K562 (cell line): Measurements from ENCODE around the gene AJUBA. TPM values are rescaled to one million over a fixed set of nuclear protein-coding genes. Genes with fewer than 3 reads are reported as not detected.

Source experiments
- E2F3 ChIP-seq: fragments of 250-450 bp; sonication (Bioruptor Pico); IDR thresholded peaks from 2 replicates; pipeline ENCODE4 v1.4.0; 2020; ENCODE audit warnings: mild to moderate bottlenecking
- ESRRB ChIP-seq: fragments of 250-450 bp; sonication (Bioruptor Pico); IDR thresholded peaks from 2 replicates; pipeline ENCODE4 v1.5.0; 2020; ENCODE audit warnings: mild to moderate bottlenecking, moderate library complexity, borderline replicate concordance
- ETV5 ChIP-seq: sonication (generic); formaldehyde crosslinking; IDR thresholded peaks from 2 replicates; pipeline ENCODE4 v1.4.0; 2020; ENCODE audit warnings: low read depth, mild to moderate bottlenecking, missing genetic modification reagents
- EZH2 ChIP-seq: IDR thresholded peaks from 2 replicates; pipeline ENCODE4 v1.6.1; 2012; ENCODE audit warnings: low read depth, mild to moderate bottlenecking, inconsistent platforms, low read length, borderline replicate concordance
- FOS ChIP-seq: IDR thresholded peaks from 3 replicates; pipeline ENCODE4 v1.6.1; 2011; ENCODE audit not compliant: insufficient read length; ENCODE audit errors: extremely low read depth
- FOXK2 ChIP-seq, 2 experiments: fragments of 450-650 bp; IDR thresholded peaks in 1 of 2; conservative IDR thresholded peaks in 1 of 2; 2 replicates each; pipeline ENCODE4 v1.6.1; 2016; ENCODE audit warnings: low read depth in 2 of 2, mild to moderate bottlenecking in 1 of 2
- HDAC6 ChIP-seq: IDR thresholded peaks from 2 replicates; pipeline ENCODE4 v1.6.1; 2012; ENCODE audit warnings: low read depth, mild to moderate bottlenecking, control low read depth, inconsistent platforms, low read length, moderate library complexity
- HEY1 ChIP-seq: fragments of 250-450 bp; sonication (Bioruptor Pico); IDR thresholded peaks from 2 replicates; pipeline ENCODE4 v1.5.0; 2020; ENCODE audit warnings: mild to moderate bottlenecking, moderate library complexity, borderline replicate concordance
- HOXB6 ChIP-seq: fragments of 250-450 bp; sonication (Bioruptor Pico); IDR thresholded peaks from 2 replicates; pipeline ENCODE4 v1.5.1; 2022; ENCODE audit warnings: mild to moderate bottlenecking, borderline replicate concordance
- MAFG ChIP-seq: fragments of 450-650 bp; conservative IDR thresholded peaks from 2 replicates; pipeline ENCODE4 v1.6.1; 2016; ENCODE audit warnings: missing genetic modification characterization, missing compliant biosample characterization
- NFXL1 ChIP-seq: fragments of 450-650 bp; formaldehyde crosslinking; IDR thresholded peaks from 2 replicates; pipeline ENCODE4 v1.4.0; 2021; ENCODE audit warnings: mild to moderate bottlenecking
- PTRF ChIP-seq: fragments of 450-650 bp; IDR thresholded peaks from 2 replicates; pipeline ENCODE4 v1.6.1; 2016; ENCODE audit warnings: mild to moderate bottlenecking, missing genetic modification characterization, missing compliant biosample characterization
- RFX1 ChIP-seq: fragments of 450-650 bp; IDR thresholded peaks from 2 replicates; pipeline ENCODE4 v1.6.1; 2016; ENCODE audit warnings: mild to moderate bottlenecking, moderate library complexity
- SIRT6 ChIP-seq: IDR thresholded peaks from one replicate; pipeline ENCODE4 v1.6.1; 2012; ENCODE audit warnings: low read depth, mild to moderate bottlenecking, control low read depth, inconsistent platforms, low read length, moderate library complexity
- SMARCB1 ChIP-seq: IDR thresholded peaks from 2 replicates; pipeline ENCODE4 v1.6.1; 2011; ENCODE audit warnings: improper control_type of control experiment, low read depth; ENCODE audit not compliant: insufficient read length
- TSC22D4 ChIP-seq: fragments of 450-650 bp; IDR thresholded peaks from 2 replicates; pipeline ENCODE4 v1.6.1; 2016; ENCODE audit warnings: missing genetic modification characterization, missing biosample characterization, control low read depth
- U2AF2 ChIP-seq: fragments of 200-400 bp; formaldehyde crosslinking; optimal IDR thresholded peaks from 2 replicates; pipeline ENCODE3; 2017; ENCODE audit warnings: low read depth, mild to moderate bottlenecking, low read length
- ZFPM2 ChIP-seq: fragments of 250-450 bp; sonication (Bioruptor Pico); IDR thresholded peaks from 2 replicates; pipeline ENCODE4 v1.5.1; 2022; ENCODE audit warnings: mild to moderate bottlenecking
- ZKSCAN8 ChIP-seq: fragments of 200-800 bp; sonication (Bioruptor generic); IDR thresholded peaks from 2 replicates; pipeline ENCODE4 v1.6.1; 2016; ENCODE audit warnings: missing genetic modification characterization, missing compliant biosample characterization
- ZNF316 ChIP-seq: fragments of 450-650 bp; IDR thresholded peaks from 2 replicates; pipeline ENCODE4 v1.6.1; 2016
- ZNF644 ChIP-seq: fragments of 200-800 bp; sonication (Bioruptor generic); IDR thresholded peaks from 2 replicates; pipeline ENCODE4 v1.6.1; 2016; ENCODE audit warnings: low read depth, missing genetic modification characterization, missing compliant biosample characterization
- polyA plus RNA-seq, 8 experiments: library from polyadenylated mRNA; depleted of rRNA in 4 of 8; stranded (reverse) in 5 of 8; unstranded in 3 of 8; fragments of >200 nt; fragmentation: Nextera tagmentation in 2 of 8; fragmentation: Illumina TruSeq in 1 of 8; extraction: Ambion mirVana in 2 of 8; extraction: Trizol in 1 of 8; gene quantifications; 2 replicates each; pipeline versions ENCODE4 v1.2.1 to v1.2.3, GENCODE V29; 2011 to 2014; ENCODE audit warnings: inconsistent platforms in 1 of 8, missing spikeins in 1 of 8
- total RNA-seq, 7 experiments: library from RNA; depleted of rRNA in 6 of 7; stranded (reverse); fragments of >200 nt in 6 of 7; fragmentation: Illumina TruSeq in 2 of 7; extraction: Trizol in 2 of 7; gene quantifications; 2 replicates each; pipeline versions ENCODE4 v1.2.1 to v1.2.3, GENCODE V29; 2011 to 2021; ENCODE audit warnings: low replicate concordance in 1 of 7
- TF ChIP-seq, protein P1 (sequence below): sonication (generic); formaldehyde crosslinking; IDR thresholded peaks from 2 replicates; pipeline ENCODE4 v1.8.1; 2022; ENCODE audit warnings: missing genetic modification reagents
- TF ChIP-seq, protein P2 (sequence below): fragments of 250-450 bp; sonication (Bioruptor Pico); IDR thresholded peaks from 2 replicates; pipeline ENCODE4 v1.4.0; 2020; ENCODE audit warnings: mild to moderate bottlenecking, moderate library complexity
- TF ChIP-seq, protein P3 (sequence below), 2 experiments: fragments of 450-650 bp in 1 of 2; sonication (generic) in 1 of 2; formaldehyde crosslinking in 1 of 2; IDR thresholded peaks in 1 of 2; conservative IDR thresholded peaks in 1 of 2; 2 replicates each; pipeline versions ENCODE4 v1.6.1 to v1.8.1; 2016 to 2023; ENCODE audit warnings: mild to moderate bottlenecking in 2 of 2, moderate library complexity in 2 of 2, inconsistent platforms in 1 of 2, missing genetic modification reagents in 1 of 2

Gene AJUBA
- total and polyA plus RNA-seq, 9 of the 15 experiments (the other 6 are each of a cell fraction or from before 2014, with no cell fraction given), result 0.73 to 4.7 (median 2.8) TPM

DNA sequence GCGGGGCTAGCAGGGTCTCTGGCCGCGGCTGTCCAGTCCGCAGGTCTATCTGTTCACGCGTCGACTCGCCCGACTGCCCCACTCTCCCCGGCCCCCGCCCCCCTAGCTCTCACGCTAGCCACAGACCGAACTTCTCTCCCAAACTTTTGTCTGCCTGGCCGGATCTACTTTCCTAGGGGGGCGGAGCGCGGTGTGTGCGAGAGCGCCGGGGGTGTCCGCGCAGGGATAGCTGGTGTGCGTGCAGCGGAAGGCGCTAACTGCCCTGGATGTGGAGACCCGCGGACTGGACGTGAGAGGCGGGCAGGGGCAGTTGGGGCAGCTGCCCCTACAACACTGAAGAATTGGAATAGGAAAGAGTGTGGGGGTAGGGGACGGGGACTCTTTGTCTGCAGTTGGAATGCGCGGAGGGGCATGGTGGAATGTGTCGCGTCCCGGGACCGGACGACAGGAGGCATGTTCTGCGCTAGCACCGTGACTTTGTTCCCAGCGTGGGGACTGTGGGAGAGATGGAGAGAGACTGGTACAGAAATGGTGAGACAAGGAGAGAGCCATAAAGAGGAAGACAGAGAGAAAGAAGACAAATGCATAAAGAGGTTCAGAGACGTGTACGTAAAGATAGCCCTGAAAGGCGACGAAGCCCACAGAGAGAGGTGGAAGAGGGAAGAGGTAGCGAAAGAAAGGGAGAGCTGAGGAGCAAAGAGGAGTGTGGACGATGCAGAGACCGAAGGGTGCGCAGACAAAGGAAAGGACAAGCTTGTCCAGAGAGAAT lies at the start of gene AJUBA (continued):
- TF ChIP-seq, protein P1, sequence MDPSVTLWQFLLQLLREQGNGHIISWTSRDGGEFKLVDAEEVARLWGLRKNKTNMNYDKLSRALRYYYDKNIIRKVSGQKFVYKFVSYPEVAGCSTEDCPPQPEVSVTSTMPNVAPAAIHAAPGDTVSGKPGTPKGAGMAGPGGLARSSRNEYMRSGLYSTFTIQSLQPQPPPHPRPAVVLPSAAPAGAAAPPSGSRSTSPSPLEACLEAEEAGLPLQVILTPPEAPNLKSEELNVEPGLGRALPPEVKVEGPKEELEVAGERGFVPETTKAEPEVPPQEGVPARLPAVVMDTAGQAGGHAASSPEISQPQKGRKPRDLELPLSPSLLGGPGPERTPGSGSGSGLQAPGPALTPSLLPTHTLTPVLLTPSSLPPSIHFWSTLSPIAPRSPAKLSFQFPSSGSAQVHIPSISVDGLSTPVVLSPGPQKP (CRISPR knock-in tag), result no peak
- no peak for TF ChIP-seq FOS
- peak; percentile 10; the same call in 1 of the 2 replicates for TF ChIP-seq TSC22D4
- TF ChIP-seq ZNF644, result no peak
- TF ChIP-seq MAFG (tag), result no peak
- no peak for TF ChIP-seq SMARCB1
- no peak for TF ChIP-seq ESRRB
- no peak for TF ChIP-seq ZKSCAN8 (CRISPR knock-in tag)
- TF ChIP-seq ETV5, result peak; percentile 84
- TF ChIP-seq EZH2, result no peak
- no peak for TF ChIP-seq SIRT6
- TF ChIP-seq U2AF2, result no peak
- TF ChIP-seq E2F3 (CRISPR knock-in tag), result no peak
- peak; percentile 41; the same call in 1 of the 2 replicates for TF ChIP-seq ZNF316
- TF ChIP-seq FOXK2 (conservative IDR thresholded peaks at IDR 0.05 in 1 of 2, IDR thresholded peaks at IDR 0.05 in 1 of 2; ENCODE audit: low read depth in 2 of 2), result no peak; a peak in 1 of 4 replicates
- TF ChIP-seq, protein P2, sequence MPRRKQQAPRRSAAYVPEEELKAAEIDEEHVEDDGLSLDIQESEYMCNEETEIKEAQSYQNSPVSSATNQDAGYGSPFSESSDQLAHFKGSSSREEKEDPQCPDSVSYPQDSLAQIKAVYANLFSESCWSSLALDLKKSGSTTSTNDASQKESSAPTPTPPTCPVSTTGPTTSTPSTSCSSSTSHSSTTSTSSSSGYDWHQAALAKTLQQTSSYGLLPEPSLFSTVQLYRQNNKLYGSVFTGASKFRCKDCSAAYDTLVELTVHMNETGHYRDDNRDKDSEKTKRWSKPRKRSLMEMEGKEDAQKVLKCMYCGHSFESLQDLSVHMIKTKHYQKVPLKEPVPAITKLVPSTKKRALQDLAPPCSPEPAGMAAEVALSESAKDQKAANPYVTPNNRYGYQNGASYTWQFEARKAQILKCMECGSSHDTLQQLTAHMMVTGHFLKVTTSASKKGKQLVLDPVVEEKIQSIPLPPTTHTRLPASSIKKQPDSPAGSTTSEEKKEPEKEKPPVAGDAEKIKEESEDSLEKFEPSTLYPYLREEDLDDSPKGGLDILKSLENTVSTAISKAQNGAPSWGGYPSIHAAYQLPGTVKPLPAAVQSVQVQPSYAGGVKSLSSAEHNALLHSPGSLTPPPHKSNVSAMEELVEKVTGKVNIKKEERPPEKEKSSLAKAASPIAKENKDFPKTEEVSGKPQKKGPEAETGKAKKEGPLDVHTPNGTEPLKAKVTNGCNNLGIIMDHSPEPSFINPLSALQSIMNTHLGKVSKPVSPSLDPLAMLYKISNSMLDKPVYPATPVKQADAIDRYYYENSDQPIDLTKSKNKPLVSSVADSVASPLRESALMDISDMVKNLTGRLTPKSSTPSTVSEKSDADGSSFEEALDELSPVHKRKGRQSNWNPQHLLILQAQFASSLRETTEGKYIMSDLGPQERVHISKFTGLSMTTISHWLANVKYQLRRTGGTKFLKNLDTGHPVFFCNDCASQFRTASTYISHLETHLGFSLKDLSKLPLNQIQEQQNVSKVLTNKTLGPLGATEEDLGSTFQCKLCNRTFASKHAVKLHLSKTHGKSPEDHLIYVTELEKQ (CRISPR knock-in tag), result no peak
- TF ChIP-seq ZFPM2 (CRISPR knock-in tag), result no peak
- TF ChIP-seq NFXL1 (CRISPR knock-in tag), result no peak
- no peak for TF ChIP-seq RFX1
- no peak for TF ChIP-seq PTRF (tag)
- no peak for TF ChIP-seq HEY1 (CRISPR knock-in tag)
- TF ChIP-seq HOXB6 (CRISPR knock-in tag), result no peak
- no peak for TF ChIP-seq HDAC6
- TF ChIP-seq, protein P3, sequence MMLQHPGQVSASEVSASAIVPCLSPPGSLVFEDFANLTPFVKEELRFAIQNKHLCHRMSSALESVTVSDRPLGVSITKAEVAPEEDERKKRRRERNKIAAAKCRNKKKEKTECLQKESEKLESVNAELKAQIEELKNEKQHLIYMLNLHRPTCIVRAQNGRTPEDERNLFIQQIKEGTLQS (IDR thresholded peaks at IDR 0.05), result peak; percentile 80
- TF ChIP-seq, protein P3 (CRISPR knock-in tag; conservative IDR thresholded peaks at IDR 0.05), result no peak
